ENCODE measurements around the gene TRRAP.
"Not testable (repeated sequence)": the region's sequence is repeated elsewhere in the genome, so short reads cannot be mapped to it uniquely, and the experiment has no call there.

The TRRAP gene

GRCh38 chr7:98878365-98879197, at the start of gene TRRAP:
Gene TRRAP (plus strand): TSS chr7:98878532. CDS start chr7:98881151, 2,619 bp downstream.
- peak; percentile 67 for DNase-seq (ENCODE audit: low read depth)

- no peak for DNase-seq (ENCODE audit: low read depth)
Observed at GRCh38 chr7:98830972-98831548, 47.3 kb upstream of the TRRAP start.

GRCh38 chr7:98831641-98832221, 46.6 kb upstream of the TRRAP start:
- peak; percentile 46 for DNase-seq (ENCODE audit: low read depth)

DNA sequence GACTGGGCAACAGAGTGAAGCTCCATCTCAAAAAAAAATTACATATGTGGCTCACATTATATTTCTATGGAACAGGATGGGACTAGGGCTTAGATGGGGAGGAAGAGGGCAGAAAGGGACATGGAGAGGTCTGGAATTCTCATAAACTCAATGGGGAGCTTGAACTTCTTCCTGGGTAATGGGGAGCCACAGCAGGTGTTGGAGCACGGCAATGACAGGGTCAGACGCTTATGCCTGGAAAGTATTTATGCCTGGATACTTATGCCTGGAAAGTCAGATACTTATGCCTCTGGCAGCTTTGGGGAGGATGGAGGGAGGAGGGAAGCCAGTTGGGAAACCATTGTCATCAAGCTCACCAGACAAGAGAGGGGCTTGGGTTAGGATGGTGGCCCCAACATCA, 45.3 kb upstream of the TRRAP start:
- no peak for DNase-seq (ENCODE audit: low read depth)

DNA sequence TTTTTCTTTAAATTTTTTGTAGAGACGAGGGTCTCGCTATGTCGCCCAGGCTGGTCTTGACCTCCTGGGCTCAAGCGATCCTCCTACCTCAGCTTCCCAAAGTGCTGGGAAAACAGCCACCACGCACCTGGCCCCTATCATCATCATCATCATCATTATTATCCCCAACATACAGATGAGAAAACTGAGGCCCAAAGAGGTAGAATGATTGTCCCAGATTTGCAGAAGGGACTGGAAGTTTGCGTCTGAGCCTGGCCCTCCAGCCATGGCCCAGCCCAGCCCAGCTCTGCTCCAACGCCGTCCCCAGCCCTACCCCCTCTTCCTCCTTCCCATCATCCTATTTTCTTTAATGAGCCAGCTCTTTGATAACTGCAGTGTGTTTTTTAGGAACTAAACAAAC, 43.4 kb upstream of the TRRAP start:
- no peak for DNase-seq (ENCODE audit: low read depth)

DNA sequence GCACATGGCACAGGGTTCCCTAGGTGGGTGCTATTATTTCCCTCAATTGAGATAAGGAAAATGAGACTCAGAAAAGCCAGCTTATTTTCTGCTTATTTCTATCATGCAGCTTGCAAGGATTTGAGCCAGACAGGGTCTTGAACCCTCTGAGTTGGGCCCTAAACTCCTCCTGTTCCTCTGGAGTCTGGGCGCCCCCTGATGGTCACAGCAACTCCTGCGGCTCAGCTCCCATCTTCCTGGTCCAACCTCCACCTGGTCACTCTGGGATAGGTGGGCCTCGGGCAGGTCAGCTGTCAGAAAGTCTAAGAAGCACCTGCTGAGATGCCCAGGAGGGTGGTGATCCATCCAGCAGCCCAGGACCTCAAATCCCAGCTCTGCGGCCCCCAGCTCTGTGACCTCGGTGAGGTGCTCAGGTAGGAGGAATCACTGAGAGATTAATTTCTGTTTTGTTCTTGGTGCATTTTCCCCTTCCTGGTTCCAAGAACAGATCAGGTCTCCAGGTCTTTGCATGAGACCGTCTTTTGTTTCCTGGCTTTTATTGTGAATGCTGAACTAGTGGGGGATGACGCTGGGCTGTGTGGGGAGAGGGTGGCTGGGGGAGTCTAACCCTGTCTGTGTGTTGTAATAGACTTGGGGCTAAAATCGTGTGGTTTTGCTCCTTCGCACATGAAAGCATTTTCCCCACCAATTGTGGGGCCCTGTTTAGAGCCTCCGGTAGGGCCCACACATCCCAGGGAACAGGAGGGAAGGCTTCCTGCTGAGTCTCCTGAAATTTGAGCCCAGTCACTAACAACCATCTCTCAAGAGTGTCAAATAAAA, 41.3 kb upstream of the TRRAP start:
- peak; percentile 43 for DNase-seq (ENCODE audit: low read depth)

- no peak for DNase-seq (ENCODE audit: low read depth)
Observed at GRCh38 chr7:98837630-98837972, 40.7 kb upstream of the TRRAP start.

DNA sequence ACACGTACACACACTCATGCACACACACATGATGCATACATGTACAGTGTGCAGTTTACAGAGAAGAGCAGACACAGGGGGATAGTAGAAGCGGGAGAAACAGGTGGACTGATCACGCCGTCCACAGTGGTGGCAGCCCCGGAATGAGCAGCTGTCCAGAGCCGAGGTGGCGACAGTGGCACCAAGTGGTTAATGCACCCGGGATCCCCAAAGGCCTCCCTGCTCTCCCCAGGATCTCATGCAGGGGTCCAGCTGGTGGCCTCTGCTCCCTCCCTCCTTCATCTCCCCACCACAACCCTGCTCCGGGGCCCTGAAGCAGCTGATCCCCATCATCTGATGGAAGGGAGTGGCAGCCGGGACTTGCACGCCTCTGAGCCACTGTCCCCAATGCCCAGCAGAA, 38.2 kb upstream of the TRRAP start:
- DNase-seq (ENCODE audit: low read depth), result no peak

GRCh38 chr7:98840722-98841121, 37.6 kb upstream of the TRRAP start:
- DNase-seq (ENCODE audit: low read depth), result no peak

GRCh38 chr7:98841179-98841997, 36.9 kb upstream of the TRRAP start:
- peak; percentile 50 for DNase-seq (ENCODE audit: low read depth)

DNA sequence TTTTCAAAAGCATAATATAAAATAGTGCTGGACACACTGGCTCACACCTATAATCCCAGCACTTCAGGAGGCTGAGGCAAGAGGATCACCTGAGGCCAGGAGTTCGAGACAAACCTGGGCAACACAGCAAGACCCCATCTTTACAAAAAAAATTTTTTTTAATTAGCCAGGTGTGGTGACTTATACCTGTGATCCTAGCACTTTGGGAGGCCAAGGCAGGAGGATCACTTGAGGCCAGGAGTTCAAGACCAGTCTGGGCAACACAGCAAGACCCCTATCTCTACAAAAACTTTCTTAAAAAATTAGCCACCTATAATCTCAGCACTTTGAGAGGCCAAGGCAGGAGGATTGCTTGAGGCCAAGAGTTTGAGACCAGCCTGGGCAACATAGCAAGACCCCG, 35.8 kb upstream of the TRRAP start:
- not testable (repeated sequence) for DNase-seq (ENCODE audit: low read depth)

DNA sequence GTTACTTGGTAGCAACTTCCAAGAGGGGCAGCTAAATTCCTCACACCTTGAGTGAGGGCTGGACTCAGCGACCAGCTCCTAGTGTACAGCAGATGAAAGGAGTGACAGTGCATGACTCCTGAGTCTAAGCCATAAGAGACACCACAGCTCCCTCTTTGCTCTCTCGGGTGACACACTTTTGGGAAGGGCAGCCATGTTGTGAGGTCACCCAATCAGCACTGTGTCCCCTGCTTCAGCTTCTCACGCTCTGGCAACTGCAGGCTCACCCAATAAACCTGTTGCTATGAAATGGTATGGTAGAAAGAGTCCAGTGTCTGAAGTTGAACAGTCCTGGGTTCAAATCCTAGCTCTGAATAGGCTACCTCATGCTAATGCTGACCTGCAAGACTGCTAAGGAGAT, 29.4 kb upstream of the TRRAP start:
- DNase-seq (ENCODE audit: low read depth), result no peak

DNA sequence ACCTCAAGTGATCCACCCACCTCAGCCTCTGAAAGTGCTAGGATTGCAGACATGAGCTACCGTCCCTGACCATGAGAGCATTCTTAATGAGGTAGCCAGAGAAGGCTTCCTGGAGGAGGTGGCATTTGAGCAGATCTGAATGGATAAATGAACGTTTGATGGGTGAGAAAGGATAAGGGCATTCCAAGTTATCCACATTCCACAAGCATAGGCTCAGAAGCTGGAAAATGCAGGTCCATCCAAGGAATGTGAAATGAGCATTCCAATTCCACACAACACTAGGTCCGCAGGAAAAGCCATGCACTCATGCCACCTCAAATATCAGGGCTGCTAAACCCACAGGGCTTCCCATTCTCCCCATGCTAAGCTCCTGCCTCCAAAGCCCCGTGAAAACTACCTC, 25.5 kb upstream of the TRRAP start:
- peak; percentile 42 for DNase-seq (ENCODE audit: low read depth)

DNA sequence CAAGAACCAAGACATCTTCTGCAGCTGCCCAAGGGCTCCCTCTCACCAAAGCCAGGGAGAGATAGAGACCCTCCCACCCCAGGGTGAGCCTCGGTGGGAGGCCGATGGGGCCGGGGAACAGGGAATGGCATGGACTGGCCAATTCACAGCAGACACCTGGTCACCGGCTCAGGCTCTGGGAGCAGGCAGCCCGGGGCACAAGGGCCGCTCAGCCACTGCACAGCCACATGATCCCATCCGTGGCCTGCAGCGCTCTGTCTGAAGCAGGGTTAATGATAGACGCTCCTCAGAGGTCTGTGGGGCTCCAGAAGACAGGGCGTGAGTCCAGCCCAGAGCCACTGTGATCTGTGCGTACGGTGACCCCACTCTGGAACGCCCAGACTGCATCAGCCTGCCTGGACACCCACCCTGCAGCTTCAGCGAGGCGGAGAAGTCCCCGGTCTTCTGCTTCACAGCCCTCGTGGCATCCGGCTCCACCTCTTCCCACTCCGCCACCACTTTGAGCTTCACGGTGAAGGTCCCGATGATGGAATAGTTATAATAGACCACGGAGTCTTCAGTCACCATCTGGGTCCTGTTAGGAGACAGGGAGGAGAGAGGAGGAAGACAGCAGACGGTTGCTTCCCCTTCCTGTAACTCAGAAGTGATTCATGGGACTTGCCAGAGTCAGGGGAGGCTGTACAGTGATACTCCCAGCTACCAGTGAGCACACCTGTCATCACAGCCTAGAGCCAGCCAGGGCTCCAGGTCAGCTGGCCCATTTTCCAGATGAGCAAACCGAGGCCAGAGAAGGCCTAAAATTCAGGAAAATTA, 22.5 kb upstream of the TRRAP start:
- DNase-seq (ENCODE audit: low read depth), result peak; percentile 25

GRCh38 chr7:98860071-98860470, 18.3 kb upstream of the TRRAP start:
- DNase-seq (ENCODE audit: low read depth), result no peak

- DNase-seq (ENCODE audit: low read depth), result no peak
Observed at GRCh38 chr7:98862203-98862602, 16.1 kb upstream of the TRRAP start.

DNA sequence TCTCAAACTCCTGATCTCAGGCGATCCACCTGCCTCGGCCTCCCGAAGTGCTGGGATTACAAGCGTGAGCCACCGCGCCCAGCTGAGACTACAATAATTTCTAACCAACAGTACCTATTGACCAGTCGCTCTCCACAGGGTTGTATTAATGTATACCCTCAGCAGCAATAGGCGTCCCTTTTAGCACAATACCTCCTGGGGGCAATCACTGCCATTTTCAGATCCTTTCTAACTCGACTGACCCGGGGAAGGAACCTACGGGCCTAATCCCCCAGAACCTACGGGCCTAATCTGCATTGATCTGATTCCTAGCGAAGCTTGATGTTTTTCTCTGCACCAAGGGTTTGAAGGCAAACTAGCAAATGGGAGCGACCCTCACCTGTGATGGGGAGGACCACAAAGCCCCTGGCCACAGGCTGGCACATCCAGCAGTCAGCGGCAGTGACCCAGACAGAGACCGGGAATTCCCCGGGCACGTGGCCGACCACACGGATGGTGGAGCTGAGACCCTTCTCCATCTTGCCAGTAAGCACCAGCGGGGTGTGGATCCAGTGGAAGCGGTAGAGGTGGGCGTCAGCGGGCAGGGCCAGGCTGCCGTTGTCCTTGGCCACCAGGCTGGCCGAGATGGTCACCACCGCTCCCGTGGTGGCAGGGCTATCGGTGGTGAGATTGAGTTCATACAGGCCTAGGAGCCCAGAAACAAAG, 15.5 kb upstream of the TRRAP start:
- no peak for DNase-seq (ENCODE audit: low read depth)

- DNase-seq (ENCODE audit: low read depth), result no peak
Observed at GRCh38 chr7:98863601-98864000, 14.7 kb upstream of the TRRAP start.

GRCh38 chr7:98864731-98865453, 13.4 kb upstream of the TRRAP start:
- DNase-seq (ENCODE audit: low read depth), result no peak

GRCh38 chr7:98866351-98866750, 12.0 kb upstream of the TRRAP start:
- no peak for DNase-seq (ENCODE audit: low read depth)

All from ELR (cell line).